Esophagus squamous epithelium (tissue), 5 donors: Measurements from ENCODE around the gene PLEKHS1. TPM values are rescaled to one million over a fixed set of nuclear protein-coding genes. Genes with fewer than 3 reads are reported as not detected.
"Not testable (repeated sequence)": the region's sequence is repeated elsewhere in the genome, so short reads cannot be mapped to it uniquely, and the experiment has no call there.

Experiments used
- DNase-seq: peaks from one replicate; lab custom pipeline; 2025; lab: John Stamatoyannopoulos, UW
- H3K27ac ChIP-seq, 4 donors: fragments of 200-600 bp; sonication (generic); one replicate each; pipeline ENCODE4 v1.5.1; 2016 to 2019; ENCODE audit warnings: mild to moderate bottlenecking in 1 of 4
- H3K27me3 ChIP-seq, 4 donors: fragments of 200-600 bp; sonication (generic); 1 replicate in 3 of 4; 2 replicates in 1 of 4; pipeline versions ENCODE4 v1.5.1 to v1.6.0; 2017 to 2021; ENCODE audit warnings: antibody characterized with exemption in 1 of 4
- H3K36me3 ChIP-seq, 3 donors: fragments of 200-600 bp; sonication (generic); one replicate each; pipeline ENCODE4 v1.5.1; 2016 to 2019
- H3K4me1 ChIP-seq, 3 donors: fragments of 200-600 bp; sonication (generic); one replicate each; pipeline ENCODE4 v1.5.1; 2017 to 2019
- H3K4me3 ChIP-seq, 4 donors: fragments of 200-600 bp; sonication (generic); 1 replicate in 3 of 4; 2 replicates in 1 of 4; pipeline ENCODE4 v1.5.1; 2016 to 2019; ENCODE audit warnings: mild to moderate bottlenecking in 2 of 4, moderate library complexity in 1 of 4
- H3K9me3 ChIP-seq, 3 donors: fragments of 200-600 bp; sonication (generic); one replicate each; pipeline ENCODE4 v1.5.1; 2016 to 2019
- CTCF ChIP-seq, 6 experiments: fragments of 450-650 bp in 4 of 6; fragments of 200-600 bp in 2 of 6; sonication (generic) in 2 of 6; IDR thresholded peaks; one replicate each; pipeline ENCODE4 v1.5.1; 2016 to 2019; ENCODE audit warnings: antibody characterized with exemption in 6 of 6, mild to moderate bottlenecking in 4 of 6, moderate library complexity in 4 of 6
- POLR2A ChIP-seq, 4 donors: fragments of 450-650 bp; IDR thresholded peaks; one replicate each; pipeline ENCODE4 v1.6.1; 2017; ENCODE audit warnings: antibody characterized with exemption in 4 of 4, mild to moderate bottlenecking in 4 of 4, moderate library complexity in 3 of 4
- WGBS, 2 donors: methylation state at CpG; one replicate each; pipeline ENCODE4 v1.1.5; 2018; 5-methylcytosine and 5-hydroxymethylcytosine counted together
- intact Hi-C: fragments of 100-400 bp; cut with DNase I; formaldehyde crosslinking; loops from one replicate; pipeline ENCODE4 v1.15.0; 2022
- total RNA-seq, 4 donors: library from RNA; depleted of rRNA; stranded (reverse); fragments of >200 nt; gene quantifications; one replicate each; pipeline ENCODE4 v1.1.0, GENCODE V29; 2016
- donor health status: DM: yes; HTN: yes; CAD: no.

Gene PLEKHS1
- total RNA-seq, 4 donors from 2014 or later, result 0.82 TPM; not detected in 3

- no peak for DNase-seq
- Histone ChIP-seq H3K27me3 (peaks cover 0 to 11% (median 0%) of the 10 kb centered on the region in 4 donors), H3K4me1 (no peaks in the 10 kb centered on the region), H3K36me3 (no peaks in the 10 kb centered on the region), H3K4me3 (no peak overlapping the region), H3K27ac (no peak overlapping the region), H3K9me3 (no peaks in the 10 kb centered on the region)
- TF ChIP-seq POLR2A (IDR thresholded peaks at IDR 0.05) (no peak), CTCF (IDR thresholded peaks at IDR 0.05) (no peak)
- 72 to 78% methylated on average over 4 of the region's 4 CpGs for WGBS, 2 donors
- intact Hi-C loops, result no loop called here
These were observed 18.9 kb downstream of the PLEKHS1 start for GRCh38 chr10:113770346-113770745.

- H3K4me1 ChIP-seq, H3K27ac ChIP-seq, intact Hi-C loops, H3K36me3 ChIP-seq, H3K4me3 ChIP-seq, H3K9me3 ChIP-seq, DNase-seq: not testable (repeated sequence)
- 72% methylated on average over 3 of the region's 3 CpGs for WGBS, 2 donors
- H3K27me3 ChIP-seq, result peaks cover 0 to 11% (median 0%) of the 10 kb centered on the region in 4 donors
These were observed 19.6 kb downstream of the PLEKHS1 start for GRCh38 chr10:113771131-113771530.

GRCh38 chr10:113775686-113776294 lies 24.3 kb downstream of the PLEKHS1 start:
- WGBS, 2 donors, result 55 to 56% methylated on average over 4 of the region's 4 CpGs
- intact Hi-C loops, result no loop called here
- no peaks in the 10 kb centered on the region for H3K9me3 ChIP-seq
- DNase-seq, result no peak
- no peak overlapping the region for H3K4me3 ChIP-seq
- no peak for TF ChIP-seq POLR2A (IDR thresholded peaks at IDR 0.05)
- H3K27me3 ChIP-seq, result peaks cover 0 to 4% (median 0%) of the 10 kb centered on the region in 4 donors
- H3K4me1 ChIP-seq, result no peaks in the 10 kb centered on the region
- no peak overlapping the region for H3K27ac ChIP-seq
- no peaks in the 10 kb centered on the region for H3K36me3 ChIP-seq

- H3K27me3 ChIP-seq, result no peaks in the 10 kb centered on the region
- no peaks in the 10 kb centered on the region for H3K9me3 ChIP-seq
- H3K36me3 ChIP-seq, result no peaks in the 10 kb centered on the region
- 63 to 70% methylated on average over 1 of the region's 1 CpG for WGBS, 2 donors
- no peak overlapping the region for H3K27ac ChIP-seq
- no peak overlapping the region for H3K4me3 ChIP-seq
- intact Hi-C loops, result no loop called here
- TF ChIP-seq CTCF (IDR thresholded peaks at IDR 0.05), result no peak
- TF ChIP-seq POLR2A (IDR thresholded peaks at IDR 0.05), result no peak
- no peak for DNase-seq
- H3K4me1 ChIP-seq, result no peaks in the 10 kb centered on the region
These were observed 25.1 kb downstream of the PLEKHS1 start for GRCh38 chr10:113776553-113776952.

- intact Hi-C loops, result no loop called here
- no peaks in the 10 kb centered on the region for H3K27me3 ChIP-seq
- H3K9me3 ChIP-seq, result no peaks in the 10 kb centered on the region
- H3K4me1 ChIP-seq, result no peaks in the 10 kb centered on the region
- no peak overlapping the region for H3K27ac ChIP-seq
- DNase-seq, result no peak
- 83 to 87% methylated on average over 1 to 3 of the region's 3 CpGs for WGBS, 2 donors
- H3K36me3 ChIP-seq, result no peaks in the 10 kb centered on the region
- H3K4me3 ChIP-seq, result no peak overlapping the region
- TF ChIP-seq POLR2A (IDR thresholded peaks at IDR 0.05), result no peak
- TF ChIP-seq CTCF (IDR thresholded peaks at IDR 0.05), result no peak
These were observed 29.3 kb downstream of the PLEKHS1 start for GRCh38 chr10:113780681-113781250.

- 89 to 90% methylated on average over 13 to 14 of the region's 14 CpGs for WGBS, 2 donors
- no peak overlapping the region for H3K4me3 ChIP-seq
- TF ChIP-seq CTCF (IDR thresholded peaks at IDR 0.05) (no peak), POLR2A (IDR thresholded peaks at IDR 0.05) (no peak)
- no peaks in the 10 kb centered on the region for H3K27me3 ChIP-seq
- no peak for DNase-seq
- no peaks in the 10 kb centered on the region for H3K36me3 ChIP-seq
- H3K9me3 ChIP-seq, result no peaks in the 10 kb centered on the region
- intact Hi-C loops, result no loop called here
- H3K4me1 ChIP-seq, result no peaks in the 10 kb centered on the region
- no peak overlapping the region for H3K27ac ChIP-seq
These were observed 30.9 kb downstream of the PLEKHS1 start for GRCh38 chr10:113782367-113782766.
